H1 (cell line): ENCODE results near the gene MACROD1. TPM values are rescaled to one million over a fixed set of nuclear protein-coding genes. Genes with fewer than 3 reads are reported as not detected.

Experiments
- CTCF ChIA-PET: fragments of 300-600 bp; sonication (Branson Sonifier 250); formaldehyde crosslinking; loops from one replicate; lab custom pipeline; 2021; ENCODE audit not compliant: partially characterized antibody; lab: Charles Lee
- POLR2A ChIA-PET: fragments of 300-600 bp; sonication (Branson Sonifier 250); formaldehyde crosslinking; loops from one replicate; lab custom pipeline; 2021; ENCODE audit warnings: inconsistent platforms; ENCODE audit not compliant: partially characterized antibody; lab: Charles Lee
- DNase-seq, 2 experiments: peaks; one replicate each; pipeline versions ENCODE4 v3.0.0 to v3.0.0-alpha.2; 2010 to 2022; ENCODE audit warnings: low spot score in 2 of 2, low read depth in 1 of 2, mixed read lengths in 1 of 2
- FAIRE-seq: peaks from 2 replicates; lab custom pipeline; 2011; peaks lifted over from hg19 to GRCh38; lab: Jason Lieb, UNC
- H2AFZ ChIP-seq: 2 replicates; pipeline ENCODE4 v1.8.1; 2012; ENCODE audit warnings: low read length, inconsistent platforms
- H2AK5ac ChIP-seq: 2 replicates; pipeline ENCODE4 v1.6.1; 2013; ENCODE audit warnings: low read depth, low read length
- H2BK120ac ChIP-seq: replicated peaks from 2 replicates; pipeline ENCODE3; 2013; ENCODE audit warnings: low read depth, low read length, inconsistent platforms
- H2BK12ac ChIP-seq: 2 replicates; pipeline ENCODE4 v1.6.1; 2013; ENCODE audit warnings: low read depth, low read length
- H2BK15ac ChIP-seq: 2 replicates; pipeline ENCODE4 v1.6.1; 2013; ENCODE audit warnings: low read length
- H2BK20ac ChIP-seq: 2 replicates; pipeline ENCODE4 v1.6.1; 2013; ENCODE audit warnings: low read length
- H2BK5ac ChIP-seq: 2 replicates; pipeline ENCODE4 v1.6.1; 2013; ENCODE audit warnings: low read depth, low read length
- H3K14ac ChIP-seq: 2 replicates; pipeline ENCODE4 v1.6.1; 2013; ENCODE audit warnings: inconsistent platforms; ENCODE audit not compliant: insufficient read length
- H3K18ac ChIP-seq: 2 replicates; pipeline ENCODE4 v1.6.1; 2013; ENCODE audit warnings: low read length; ENCODE audit errors: extremely low read depth
- H3K23ac ChIP-seq: 2 replicates; pipeline ENCODE4 v1.6.1; 2013; ENCODE audit warnings: inconsistent platforms; ENCODE audit not compliant: insufficient read length
- H3K23me2 ChIP-seq: 2 replicates; pipeline ENCODE4 v1.6.1; 2013; ENCODE audit warnings: low read depth, low read length
- H3K27ac ChIP-seq: 2 replicates; pipeline ENCODE4 v1.6.1; 2011; ENCODE audit warnings: low read depth, low read length, inconsistent platforms
- H3K27me3 ChIP-seq, 4 experiments: replicated peaks in 1 of 4; 1 replicate in 1 of 4; 2 replicates in 3 of 4; pipeline versions ENCODE4 v1.6.1 to v1.8.1; 2011 to 2013; ENCODE audit warnings: low read length in 3 of 4, mild to moderate bottlenecking in 3 of 4, inconsistent platforms in 2 of 4, mixed read lengths in 2 of 4, moderate library complexity in 1 of 4; ENCODE audit not compliant: control insufficient read depth in 3 of 4, insufficient read depth in 3 of 4; ENCODE audit errors: extremely low read depth in 1 of 4
- H3K36me3 ChIP-seq, 4 experiments: 2 replicates each; pipeline versions ENCODE4 v1.6.1 to v1.8.1; 2011 to 2013; ENCODE audit warnings: mild to moderate bottlenecking in 4 of 4, low read length in 3 of 4, moderate library complexity in 2 of 4, control low read depth in 1 of 4, inconsistent platforms in 1 of 4; ENCODE audit not compliant: insufficient read depth in 4 of 4, control insufficient read depth in 2 of 4
- H3K4ac ChIP-seq: replicated peaks from 2 replicates; pipeline ENCODE3; 2013; ENCODE audit warnings: low read length, low read depth, mixed read lengths, inconsistent platforms; ENCODE audit not compliant: insufficient read length
- H3K4me1 ChIP-seq, 4 experiments: replicated peaks in 1 of 4; 1 replicate in 1 of 4; 2 replicates in 3 of 4; pipeline versions ENCODE4 v1.6.1 to v1.8.1; 2011 to 2013; ENCODE audit warnings: low read length in 3 of 4, inconsistent platforms in 2 of 4, mixed read lengths in 1 of 4; ENCODE audit not compliant: insufficient read depth in 4 of 4, control insufficient read depth in 3 of 4
- H3K4me2 ChIP-seq, 2 experiments: 2 replicates each; pipeline versions ENCODE4 v1.6.1 to v1.8.1; 2011 to 2013; ENCODE audit warnings: low read depth in 2 of 2, low read length in 2 of 2, control low read depth in 1 of 2, inconsistent platforms in 1 of 2, mild to moderate bottlenecking in 1 of 2; ENCODE audit not compliant: insufficient read depth in 1 of 2
- H3K4me3 ChIP-seq, 4 experiments: fragments of 200-600, 300-600 bp in 1 of 4; sonication (generic), shearing (Covaris generic), sonication (Bioruptor Twin) in 1 of 4; 2 replicates each; pipeline versions ENCODE4 v1.5.1 to v1.8.1; 2011 to 2016; ENCODE audit warnings: low read length in 4 of 4, low read depth in 3 of 4, control low read depth in 2 of 4, inconsistent platforms in 2 of 4, mild to moderate bottlenecking in 2 of 4, mixed read lengths in 1 of 4, moderate library complexity in 1 of 4; ENCODE audit not compliant: insufficient read depth in 2 of 4; ENCODE audit errors: extremely low read depth in 1 of 4
- H3K56ac ChIP-seq: replicated peaks from 2 replicates; pipeline ENCODE3; 2013; ENCODE audit warnings: low read depth, mild to moderate bottlenecking, mixed read lengths, low read length, inconsistent platforms; ENCODE audit not compliant: insufficient read length
- H3K79me1 ChIP-seq: 2 replicates; pipeline ENCODE4 v1.6.1; 2013; ENCODE audit warnings: low read depth, low read length, control low read depth
- H3K79me2 ChIP-seq, 2 experiments: 2 replicates each; pipeline versions ENCODE4 v1.6.1 to v1.8.1; 2012 to 2013; ENCODE audit warnings: low read length in 2 of 2, mild to moderate bottlenecking in 2 of 2, inconsistent platforms in 1 of 2; ENCODE audit not compliant: insufficient read depth in 2 of 2, control insufficient read depth in 1 of 2
- H3K9ac ChIP-seq, 4 experiments: replicated peaks in 1 of 4; 1 replicate in 1 of 4; 2 replicates in 3 of 4; pipeline versions ENCODE4 v1.6.1 to v1.8.1; 2011 to 2013; ENCODE audit warnings: low read depth in 3 of 4, low read length in 3 of 4, control low read depth in 2 of 4, mild to moderate bottlenecking in 2 of 4, moderate library complexity in 2 of 4, inconsistent platforms in 1 of 4; ENCODE audit errors: extremely low read depth in 1 of 4
- H3K9me3 ChIP-seq, 2 experiments: 2 replicates each; pipeline versions ENCODE4 v1.6.1 to v1.8.1; 2012 to 2013; ENCODE audit warnings: mild to moderate bottlenecking in 2 of 2, moderate library complexity in 2 of 2, control low read depth in 1 of 2, inconsistent platforms in 1 of 2, low read depth in 1 of 2, low read length in 1 of 2, mixed read lengths in 1 of 2; ENCODE audit not compliant: insufficient read depth in 2 of 2
- H4K20me1 ChIP-seq, 2 experiments: replicated peaks in 1 of 2; 2 replicates each; pipeline versions ENCODE3 to v1.8.1; 2011 to 2013; ENCODE audit warnings: inconsistent platforms in 2 of 2, low read length in 2 of 2, mild to moderate bottlenecking in 1 of 2; ENCODE audit not compliant: insufficient read depth in 2 of 2, control insufficient read depth in 1 of 2
- H4K5ac ChIP-seq: 2 replicates; pipeline ENCODE4 v1.6.1; 2013; ENCODE audit warnings: low read length, low read depth, mixed read lengths, inconsistent platforms; ENCODE audit not compliant: insufficient read length
- H4K8ac ChIP-seq: 2 replicates; pipeline ENCODE4 v1.8.0; 2013; ENCODE audit warnings: mild to moderate bottlenecking, moderate library complexity, low read length, inconsistent platforms; ENCODE audit not compliant: insufficient read depth; ENCODE audit errors: extremely low read depth
- H4K91ac ChIP-seq: replicated peaks from 2 replicates; pipeline ENCODE3; 2013; ENCODE audit warnings: low read length, mixed read lengths, inconsistent platforms; ENCODE audit not compliant: insufficient read length
- BCL11A ChIP-seq, 2 experiments: IDR thresholded peaks; one replicate each; pipeline ENCODE4 v1.6.1; 2011; ENCODE audit warnings: low read depth in 2 of 2, low read length in 2 of 2, mild to moderate bottlenecking in 2 of 2
- BRCA1 ChIP-seq: IDR thresholded peaks from 2 replicates; pipeline ENCODE4 v1.6.1; 2012; ENCODE audit warnings: low read depth, low read length, improper control_type of control experiment
- CHD2 ChIP-seq: IDR thresholded peaks from 2 replicates; pipeline ENCODE4 v1.6.1; 2012; ENCODE audit warnings: low read length, improper control_type of control experiment
- HDAC2 ChIP-seq, 2 experiments: fragments of 300-600 bp in 1 of 2; sonication (generic) in 1 of 2; IDR thresholded peaks; 2 replicates each; pipeline ENCODE4 v1.6.1; 2011 to 2012; ENCODE audit warnings: low read depth in 2 of 2, low read length in 2 of 2, mild to moderate bottlenecking in 2 of 2, moderate library complexity in 2 of 2, borderline replicate concordance in 1 of 2, inconsistent platforms in 1 of 2
- KDM5A ChIP-seq: fragments of 200-600 bp; IDR thresholded peaks from 2 replicates; pipeline ENCODE4 v1.7.1; 2012; ENCODE audit warnings: mild to moderate bottlenecking, low read length, inconsistent platforms, mixed read lengths
- TBP ChIP-seq: IDR thresholded peaks from 2 replicates; pipeline ENCODE4 v1.6.1; 2011; ENCODE audit warnings: low read depth, low read length, improper control_type of control experiment
- WGBS, 2 experiments: shearing (Covaris generic) in 1 of 2; methylation state at CpG; one replicate each; pipeline versions ENCODE4 v1.1.6 to v1.1.7; 2013 to 2015; ENCODE audit warnings: low lambda C conversion rate in 2 of 2, mixed read lengths in 2 of 2, inconsistent platforms in 1 of 2, low coverage in 1 of 2, missing lambda C conversion rate in 1 of 2; ENCODE audit not compliant: insufficient replicate concordance in 2 of 2, insufficient coverage in 1 of 2, insufficient read length in 1 of 2; ENCODE audit errors: extremely low coverage in 1 of 2, missing lambda C conversion rate in 1 of 2; 5-methylcytosine and 5-hydroxymethylcytosine counted together
- polyA plus RNA-seq, 7 experiments: library from polyadenylated mRNA; depleted of rRNA in 3 of 7; stranded (reverse) in 5 of 7; unstranded in 2 of 7; fragments of >200 nt in 5 of 7; fragments of 200-250 nt in 2 of 7; gene quantifications; 1 replicate in 5 of 7; 2 replicates in 1 of 7; 4 replicates in 1 of 7; pipeline versions ENCODE4 v1.2.1 to v1.2.3, GENCODE V29; 2011 to 2013; ENCODE audit warnings: missing spikeins in 2 of 7, mixed read lengths in 2 of 7
- total RNA-seq: library from RNA; stranded (reverse); fragmentation: NEBNext Ultra II Directional; extraction: Animal tissue kit (Norgen Biotek cat#: 25700); gene quantifications from 2 replicates; pipeline ENCODE4 v1.2.1, GENCODE V29; 2021
- TF ChIP-seq, protein P1 (sequence below): IDR thresholded peaks from 2 replicates; pipeline ENCODE4 v1.6.1; 2011; ENCODE audit warnings: low read length, improper control_type of control experiment
- TF ChIP-seq, protein P2 (sequence below), 3 experiments: IDR thresholded peaks; 1 replicate in 2 of 3; 2 replicates in 1 of 3; pipeline versions ENCODE4 v1.5.1 to v1.6.1; 2011; ENCODE audit warnings: low read length in 3 of 3, mild to moderate bottlenecking in 3 of 3, inconsistent platforms in 2 of 3, low read depth in 1 of 3, moderate library complexity in 1 of 3; ENCODE audit not compliant: insufficient read depth in 1 of 3; ENCODE audit errors: control extremely low read depth in 1 of 3

Gene MACROD1
- total and polyA plus RNA-seq, 2 of the 8 experiments (the other 6 are each of a cell fraction or from before 2014, with no cell fraction given) = 19.5 to 34.1 TPM

GRCh38 chr11:64120951-64121569 is 44.9 kb downstream of the MACROD1 start:
- Histone ChIP-seq H4K8ac (peak overlapping the region; percentile 12; the same call in 1 of the 2 replicates), H3K9ac (no peak overlapping the region), H3K4me3 (no peak overlapping the region)
- CTCF ChIA-PET = interaction anchor here (0.8 to 2.6 kb wide), 15 partner anchors 11 to 123 kb away, joined by 3 to 21 read pairs (median 4); no protein-coding TSS in a partner anchor
- DNase-seq = no peak
- TF ChIP-seq, protein P1, sequence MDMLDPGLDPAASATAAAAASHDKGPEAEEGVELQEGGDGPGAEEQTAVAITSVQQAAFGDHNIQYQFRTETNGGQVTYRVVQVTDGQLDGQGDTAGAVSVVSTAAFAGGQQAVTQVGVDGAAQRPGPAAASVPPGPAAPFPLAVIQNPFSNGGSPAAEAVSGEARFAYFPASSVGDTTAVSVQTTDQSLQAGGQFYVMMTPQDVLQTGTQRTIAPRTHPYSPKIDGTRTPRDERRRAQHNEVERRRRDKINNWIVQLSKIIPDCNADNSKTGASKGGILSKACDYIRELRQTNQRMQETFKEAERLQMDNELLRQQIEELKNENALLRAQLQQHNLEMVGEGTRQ = no peak
- TF ChIP-seq, protein P2, sequence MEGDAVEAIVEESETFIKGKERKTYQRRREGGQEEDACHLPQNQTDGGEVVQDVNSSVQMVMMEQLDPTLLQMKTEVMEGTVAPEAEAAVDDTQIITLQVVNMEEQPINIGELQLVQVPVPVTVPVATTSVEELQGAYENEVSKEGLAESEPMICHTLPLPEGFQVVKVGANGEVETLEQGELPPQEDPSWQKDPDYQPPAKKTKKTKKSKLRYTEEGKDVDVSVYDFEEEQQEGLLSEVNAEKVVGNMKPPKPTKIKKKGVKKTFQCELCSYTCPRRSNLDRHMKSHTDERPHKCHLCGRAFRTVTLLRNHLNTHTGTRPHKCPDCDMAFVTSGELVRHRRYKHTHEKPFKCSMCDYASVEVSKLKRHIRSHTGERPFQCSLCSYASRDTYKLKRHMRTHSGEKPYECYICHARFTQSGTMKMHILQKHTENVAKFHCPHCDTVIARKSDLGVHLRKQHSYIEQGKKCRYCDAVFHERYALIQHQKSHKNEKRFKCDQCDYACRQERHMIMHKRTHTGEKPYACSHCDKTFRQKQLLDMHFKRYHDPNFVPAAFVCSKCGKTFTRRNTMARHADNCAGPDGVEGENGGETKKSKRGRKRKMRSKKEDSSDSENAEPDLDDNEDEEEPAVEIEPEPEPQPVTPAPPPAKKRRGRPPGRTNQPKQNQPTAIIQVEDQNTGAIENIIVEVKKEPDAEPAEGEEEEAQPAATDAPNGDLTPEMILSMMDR (IDR thresholded peaks at IDR 0.05; ENCODE audit: control extremely low read depth in 1 of 3, insufficient read depth in 1 of 3, low read depth in 1 of 3, low read length in 3 of 3) = no peak
- TF ChIP-seq BRCA1 (no peak), TBP (no peak), KDM5A (no peak), HDAC2 (IDR thresholded peaks at IDR 0.05; ENCODE audit: borderline replicate concordance in 1 of 2, low read depth in 2 of 2, low read length in 2 of 2) (no peak), BCL11A (IDR thresholded peaks at IDR 0.05; ENCODE audit: low read depth in 2 of 2, low read length in 2 of 2) (no peak), CHD2 (no peak)
- TF ChIP-seq, all 59 proteins: peak for 0
- Histone ChIP-seq H4K20me1 (peaks cover 0 to 5% of the 10 kb centered on the region in 2 experiments), H3K23ac (no peak overlapping the region), H3K79me2 (no peaks in the 10 kb centered on the region), H3K23me2 (no peaks in the 10 kb centered on the region), H3K4me1 (peaks cover 0 to 24% (median 17%) of the 10 kb centered on the region in 4 experiments; a peak in 6 of 7 replicates), H3K4me2 (no peak overlapping the region), H3K18ac (no peak overlapping the region; the same call in none of the 2 replicates), H2AK5ac (no peak overlapping the region), H2BK5ac (no peak overlapping the region), H3K56ac (no peak overlapping the region), H3K14ac (no peak overlapping the region), H2BK15ac (0 out of 2 replicates have a peak overlapping the region, but pooled peaks have one; percentile 29), H3K79me1 (no peaks in the 10 kb centered on the region), H4K5ac (no peak overlapping the region), H4K91ac (peak overlapping the region; percentile 89), H3K4ac (no peak overlapping the region), H2AFZ (no peak overlapping the region), H2BK20ac (no peak overlapping the region), H3K9me3 (no peaks in the 10 kb centered on the region), H2BK120ac (peak overlapping the region; percentile 30), H3K27ac (no peak overlapping the region), H2BK12ac (no peak overlapping the region), H3K27me3 (peaks cover 0 to 13% (median 5%) of the 10 kb centered on the region in 4 experiments; a peak in 5 of 7 replicates), H3K36me3 (no peaks in the 10 kb centered on the region)
- POLR2A ChIA-PET = interaction anchor here (2.6 kb wide), 1 partner anchor 11 kb away, joined by 16 read pairs; no protein-coding TSS in a partner anchor
- 82% methylated on average over 13 of the region's 13 CpGs; no CpG with 5 or more reads in 1 of the 2 experiments for WGBS, 2 experiments
- FAIRE-seq = no peak
